Loucy (cell line): ENCODE measurements around the gene RAB3D.
A peak's percentile ranks its signal among the peaks of the same experiment; 100 is the strongest.

Experiments used
- H2AFZ ChIP-seq: fragments of 200-600 bp; sonication (generic); 2 replicates; pipeline ENCODE4 v1.6.0; 2016; ENCODE audit warnings: antibody characterized with exemption, mild to moderate bottlenecking, low read length, moderate library complexity
- H3F3A ChIP-seq: fragments of 200-600 bp; 2 replicates; pipeline ENCODE4 v1.6.0; 2016; ENCODE audit warnings: antibody characterized with exemption, low read depth, mild to moderate bottlenecking
- H3K27me3 ChIP-seq: fragments of 200-600 bp; sonication (generic); 2 replicates; pipeline ENCODE4 v1.6.1; 2014; ENCODE audit warnings: low read length, mild to moderate bottlenecking; ENCODE audit not compliant: insufficient read depth, poor library complexity, severe bottlenecking
- H3K36me3 ChIP-seq: fragments of 200-600 bp; sonication (generic); 2 replicates; pipeline ENCODE4 v1.6.1; 2016; ENCODE audit warnings: low read length; ENCODE audit not compliant: insufficient read depth
- H3K4me1 ChIP-seq: fragments of 200-600 bp; sonication (generic); 2 replicates; pipeline ENCODE4 v1.5.1; 2014; ENCODE audit warnings: low read length, mild to moderate bottlenecking; ENCODE audit not compliant: insufficient read depth, poor library complexity, severe bottlenecking
- H3K4me2 ChIP-seq: fragments of 200-600 bp; sonication (generic); 2 replicates; pipeline ENCODE4 v1.6.0; 2014; ENCODE audit warnings: antibody characterized with exemption, low read length, low read depth, mild to moderate bottlenecking; ENCODE audit not compliant: poor library complexity, severe bottlenecking
- H3K4me3 ChIP-seq: fragments of 200-600 bp; sonication (generic); 2 replicates; pipeline ENCODE4 v1.5.1; 2014; ENCODE audit warnings: low read length, mild to moderate bottlenecking, mixed read lengths; ENCODE audit not compliant: poor library complexity, severe bottlenecking
- H3K79me2 ChIP-seq: fragments of 200-600 bp; sonication (generic); 2 replicates; pipeline ENCODE4 v1.6.1; 2014; ENCODE audit warnings: low read length; ENCODE audit not compliant: insufficient read depth
- H3K9ac ChIP-seq: fragments of 200-600 bp; sonication (generic); 2 replicates; pipeline ENCODE4 v1.6.0; 2014; ENCODE audit warnings: mild to moderate bottlenecking, low read depth, low read length, moderate library complexity; ENCODE audit not compliant: poor library complexity, severe bottlenecking
- H3K9me2 ChIP-seq: fragments of 200-600 bp; sonication (generic); replicated peaks from 2 replicates; pipeline ENCODE4 v1.6.1; 2016; ENCODE audit warnings: low read depth, low read length, mixed read lengths
- H3K9me3 ChIP-seq: fragments of 200-600 bp; sonication (generic); 2 replicates; pipeline ENCODE4 v1.6.1; 2014; ENCODE audit warnings: mild to moderate bottlenecking, antibody characterized with exemption, low read length, low read depth; ENCODE audit not compliant: insufficient read depth
- H4K20me1 ChIP-seq: fragments of 200-600 bp; sonication (generic); 2 replicates; pipeline ENCODE4 v1.6.0; 2014; ENCODE audit warnings: antibody characterized with exemption, low read length, mild to moderate bottlenecking; ENCODE audit not compliant: insufficient read depth, poor library complexity, severe bottlenecking
- CTCF ChIP-seq: fragments of 200-600 bp; sonication (generic); conservative IDR thresholded peaks from 2 replicates; pipeline ENCODE4 v1.5.1; 2014; ENCODE audit warnings: mild to moderate bottlenecking, antibody characterized with exemption, low read length
- EZH2phosphoT487 ChIP-seq: fragments of 200-600 bp; IDR thresholded peaks from 2 replicates; pipeline ENCODE4 v1.6.1; 2018; ENCODE audit warnings: antibody characterized with exemption, mild to moderate bottlenecking, moderate library complexity, borderline replicate concordance

The RAB3D gene

GRCh38 chr19:11324079-11324661, 15.3 kb downstream of the RAB3D start:
- no peaks in the 10 kb centered on the region for H3K9me2 ChIP-seq
- H3K4me2 ChIP-seq, result peak overlapping the region; percentile 92
- peaks cover 44% of the 10 kb centered on the region for H3K4me1 ChIP-seq
- no peak overlapping the region for H2AFZ ChIP-seq
- peaks cover 5% of the 10 kb centered on the region; the same call in 1 of the 2 replicates for H3K79me2 ChIP-seq
- peak overlapping the region; percentile 92 for H3K9ac ChIP-seq
- peaks cover 6% of the 10 kb centered on the region; the same call in 1 of the 2 replicates for H3F3A ChIP-seq
- no peaks in the 10 kb centered on the region for H3K36me3 ChIP-seq
- TF ChIP-seq EZH2phosphoT487, result no peak
- H4K20me1 ChIP-seq, result no peaks in the 10 kb centered on the region
- peak overlapping the region; percentile 72 for H3K4me3 ChIP-seq
- no peaks in the 10 kb centered on the region for H3K27me3 ChIP-seq
- no peaks in the 10 kb centered on the region for H3K9me3 ChIP-seq

- no peaks in the 10 kb centered on the region for H3K9me2 ChIP-seq
- peaks cover 5% of the 10 kb centered on the region; the same call in 1 of the 2 replicates for H3K79me2 ChIP-seq
- H3F3A ChIP-seq, result peaks cover 6% of the 10 kb centered on the region; the same call in 1 of the 2 replicates
- peak overlapping the region; percentile 92 for H3K9ac ChIP-seq
- H3K9me3 ChIP-seq, result no peaks in the 10 kb centered on the region
- no peaks in the 10 kb centered on the region for H3K36me3 ChIP-seq
- H3K4me3 ChIP-seq, result peak overlapping the region; percentile 72
- peaks cover 44% of the 10 kb centered on the region for H3K4me1 ChIP-seq
- no peaks in the 10 kb centered on the region for H3K27me3 ChIP-seq
- H4K20me1 ChIP-seq, result no peaks in the 10 kb centered on the region
- TF ChIP-seq CTCF (no peak), EZH2phosphoT487 (no peak)
- H2AFZ ChIP-seq, result no peak overlapping the region
- H3K4me2 ChIP-seq, result peak overlapping the region; percentile 92
Observed at GRCh38 chr19:11323601-11324078, 15.8 kb downstream of the RAB3D start.

GRCh38 chr19:11322269-11323024, 17.0 kb downstream of the RAB3D start:
- Histone ChIP-seq H2AFZ (no peak overlapping the region), H3K79me2 (peaks cover 5% of the 10 kb centered on the region; the same call in 1 of the 2 replicates), H3K9ac (peak overlapping the region; percentile 92), H3K4me1 (peaks cover 44% of the 10 kb centered on the region), H3K4me2 (peak overlapping the region; percentile 10), H3K9me2 (no peaks in the 10 kb centered on the region), H4K20me1 (no peaks in the 10 kb centered on the region), H3F3A (peaks cover 6% of the 10 kb centered on the region; the same call in 1 of the 2 replicates), H3K9me3 (no peaks in the 10 kb centered on the region), H3K36me3 (no peaks in the 10 kb centered on the region), H3K4me3 (no peak overlapping the region), H3K27me3 (no peaks in the 10 kb centered on the region)
- TF ChIP-seq EZH2phosphoT487, result no peak
- no peak for TF ChIP-seq CTCF
